K562 (cell line): ENCODE measurements around the gene ARG1. TPM values are rescaled to one million over a fixed set of nuclear protein-coding genes. Genes with fewer than 3 reads are reported as not detected.

Experiments used
- BRCA1 ChIP-seq, 2 experiments: fragments of 450-650 bp in 1 of 2; sonication (generic) in 1 of 2; formaldehyde crosslinking in 1 of 2; IDR thresholded peaks; 2 replicates each; pipeline versions ENCODE4 v1.5.0 to v1.6.1; 2017 to 2020; ENCODE audit warnings: mild to moderate bottlenecking in 1 of 2, missing genetic modification reagents in 1 of 2
- BRD9 ChIP-seq: fragments of 450-650 bp; IDR thresholded peaks from 2 replicates; pipeline ENCODE4 v1.6.1; 2018; ENCODE audit warnings: low read depth; ENCODE audit not compliant: partially characterized antibody
- BRF2 ChIP-seq: IDR thresholded peaks from 3 replicates; pipeline ENCODE4 v1.6.1; 2011; ENCODE audit warnings: borderline replicate concordance, mild to moderate bottlenecking; ENCODE audit not compliant: insufficient read length, insufficient read depth
- EGR1 ChIP-seq: fragments of 450-650 bp; conservative IDR thresholded peaks from 2 replicates; pipeline ENCODE4 v1.6.1; 2017; ENCODE audit warnings: mild to moderate bottlenecking
- FOXA3 ChIP-seq, 2 experiments: fragments of 450-650 bp in 1 of 2; sonication (generic) in 1 of 2; formaldehyde crosslinking; IDR thresholded peaks in 1 of 2; conservative IDR thresholded peaks in 1 of 2; 2 replicates each; pipeline versions ENCODE4 v1.4.0 to v1.8.0; 2020 to 2022; ENCODE audit warnings: mild to moderate bottlenecking in 2 of 2, missing genetic modification reagents in 1 of 2
- FOXJ3 ChIP-seq: sonication (generic); formaldehyde crosslinking; IDR thresholded peaks from 2 replicates; pipeline ENCODE4 v1.4.0; 2020; ENCODE audit warnings: mild to moderate bottlenecking, missing genetic modification reagents
- KLF1 ChIP-seq: fragments of 450-650 bp; IDR thresholded peaks from 2 replicates; pipeline ENCODE4 v1.6.1; 2016; ENCODE audit warnings: missing genetic modification characterization, missing compliant biosample characterization
- MAFG ChIP-seq: fragments of 450-650 bp; conservative IDR thresholded peaks from 2 replicates; pipeline ENCODE4 v1.6.1; 2016; ENCODE audit warnings: missing genetic modification characterization, missing compliant biosample characterization
- NFE2L1 ChIP-seq: fragments of 450-650 bp; IDR thresholded peaks from 2 replicates; pipeline ENCODE4 v1.6.1; 2016; ENCODE audit warnings: missing genetic modification characterization, low read depth, mild to moderate bottlenecking, missing compliant biosample characterization, moderate library complexity, borderline replicate concordance
- NFIX ChIP-seq: fragments of 250-450 bp; sonication (Bioruptor Pico); IDR thresholded peaks from 2 replicates; pipeline ENCODE4 v1.4.0; 2020; ENCODE audit warnings: low read depth, mild to moderate bottlenecking, moderate library complexity
- RAD51 ChIP-seq: fragments of 450-650 bp; IDR thresholded peaks from 2 replicates; pipeline ENCODE4 v1.7.1; 2016; ENCODE audit warnings: low read depth, mild to moderate bottlenecking, borderline replicate concordance
- RHOXF2B ChIP-seq: fragments of 250-450 bp; sonication (Bioruptor Pico); conservative IDR thresholded peaks from 2 replicates; pipeline ENCODE4 v1.5.1; 2021
- TCF3 ChIP-seq: sonication (generic); formaldehyde crosslinking; IDR thresholded peaks from 2 replicates; pipeline ENCODE4 v1.4.0; 2020; ENCODE audit warnings: mild to moderate bottlenecking, missing genetic modification reagents
- TFAP4 ChIP-seq: sonication (generic); formaldehyde crosslinking; IDR thresholded peaks from 2 replicates; pipeline ENCODE4 v1.8.0; 2022; ENCODE audit warnings: missing genetic modification reagents, mild to moderate bottlenecking, moderate library complexity, borderline replicate concordance
- TSHZ1 ChIP-seq: fragments of 250-450 bp; sonication (Bioruptor Pico); IDR thresholded peaks from 2 replicates; pipeline ENCODE4 v1.4.0; 2020; ENCODE audit warnings: mild to moderate bottlenecking, moderate library complexity
- ZNF324 ChIP-seq: fragments of 250-450 bp; sonication (Bioruptor Pico); IDR thresholded peaks from 2 replicates; pipeline ENCODE4 v1.4.0; 2020; ENCODE audit warnings: mild to moderate bottlenecking
- polyA plus RNA-seq, 8 experiments: library from polyadenylated mRNA; depleted of rRNA in 4 of 8; stranded (reverse) in 5 of 8; unstranded in 3 of 8; fragments of >200 nt; fragmentation: Nextera tagmentation in 2 of 8; fragmentation: Illumina TruSeq in 1 of 8; extraction: Ambion mirVana in 2 of 8; extraction: Trizol in 1 of 8; gene quantifications; 2 replicates each; pipeline versions ENCODE4 v1.2.1 to v1.2.3, GENCODE V29; 2011 to 2014; ENCODE audit warnings: inconsistent platforms in 1 of 8, missing spikeins in 1 of 8
- total RNA-seq, 7 experiments: library from RNA; depleted of rRNA in 6 of 7; stranded (reverse); fragments of >200 nt in 6 of 7; fragmentation: Illumina TruSeq in 2 of 7; extraction: Trizol in 2 of 7; gene quantifications; 2 replicates each; pipeline versions ENCODE4 v1.2.1 to v1.2.3, GENCODE V29; 2011 to 2021; ENCODE audit warnings: low replicate concordance in 1 of 7
- TF ChIP-seq, protein P1 (sequence below): IDR thresholded peaks from 3 replicates; pipeline ENCODE4 v1.6.1; 2011; ENCODE audit warnings: borderline replicate concordance, mild to moderate bottlenecking, moderate library complexity; ENCODE audit not compliant: insufficient read length; ENCODE audit errors: extremely low read depth

ARG1 gene
- total and polyA plus RNA-seq, 9 of the 15 experiments (the other 6 are each of a cell fraction or from before 2014, with no cell fraction given): 0.03 to 0.20 (median 0.08) TPM; not detected in 3

- TF ChIP-seq TSHZ1 (no peak), BRCA1 (IDR thresholded peaks at IDR 0.05) (no peak), BRCA1 (CRISPR knock-in tag; IDR thresholded peaks at IDR 0.05) (no peak), BRF2 (no peak), BRD9 (no peak), ZNF324 (CRISPR knock-in tag) (no peak), TCF3 (CRISPR knock-in tag) (peak; percentile 62), NFIX (CRISPR knock-in tag) (no peak), EGR1 (peak; percentile 51), MAFG (tag) (no peak), RHOXF2B (CRISPR knock-in tag) (peak; percentile 18; the same call in 1 of the 2 replicates), FOXJ3 (CRISPR knock-in tag) (no peak), FOXA3 (CRISPR knock-in tag; conservative IDR thresholded peaks at IDR 0.05 in 1 of 2, IDR thresholded peaks at IDR 0.05 in 1 of 2) (no peak), KLF1 (peak; percentile 75; the same call in 1 of the 2 replicates), NFE2L1 (tag) (no peak), TFAP4 (peak; percentile 96), RAD51 (no peak)
- TF ChIP-seq, protein P1, sequence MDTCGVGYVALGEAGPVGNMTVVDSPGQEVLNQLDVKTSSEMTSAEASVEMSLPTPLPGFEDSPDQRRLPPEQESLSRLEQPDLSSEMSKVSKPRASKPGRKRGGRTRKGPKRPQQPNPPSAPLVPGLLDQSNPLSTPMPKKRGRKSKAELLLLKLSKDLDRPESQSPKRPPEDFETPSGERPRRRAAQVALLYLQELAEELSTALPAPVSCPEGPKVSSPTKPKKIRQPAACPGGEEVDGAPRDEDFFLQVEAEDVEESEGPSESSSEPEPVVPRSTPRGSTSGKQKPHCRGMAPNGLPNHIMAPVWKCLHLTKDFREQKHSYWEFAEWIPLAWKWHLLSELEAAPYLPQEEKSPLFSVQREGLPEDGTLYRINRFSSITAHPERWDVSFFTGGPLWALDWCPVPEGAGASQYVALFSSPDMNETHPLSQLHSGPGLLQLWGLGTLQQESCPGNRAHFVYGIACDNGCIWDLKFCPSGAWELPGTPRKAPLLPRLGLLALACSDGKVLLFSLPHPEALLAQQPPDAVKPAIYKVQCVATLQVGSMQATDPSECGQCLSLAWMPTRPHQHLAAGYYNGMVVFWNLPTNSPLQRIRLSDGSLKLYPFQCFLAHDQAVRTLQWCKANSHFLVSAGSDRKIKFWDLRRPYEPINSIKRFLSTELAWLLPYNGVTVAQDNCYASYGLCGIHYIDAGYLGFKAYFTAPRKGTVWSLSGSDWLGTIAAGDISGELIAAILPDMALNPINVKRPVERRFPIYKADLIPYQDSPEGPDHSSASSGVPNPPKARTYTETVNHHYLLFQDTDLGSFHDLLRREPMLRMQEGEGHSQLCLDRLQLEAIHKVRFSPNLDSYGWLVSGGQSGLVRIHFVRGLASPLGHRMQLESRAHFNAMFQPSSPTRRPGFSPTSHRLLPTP: no peak
These were observed 55.0 kb downstream of the ARG1 start, which contains the start of gene MED23 (continued) for GRCh38 chr6:131627724-131628682.
